GM08714 (cell line): Measurements from ENCODE around the gene SCUBE1.

Source experiments
- H3K4me3 ChIP-seq: fragments of 200-500 bp; sonication (Bioruptor generic); 2 replicates; pipeline ENCODE4 v1.5.1; 2014; ENCODE audit warnings: mild to moderate bottlenecking, low read length, inconsistent platforms
- ZNF274 ChIP-seq: IDR thresholded peaks from 2 replicates; pipeline ENCODE4 v1.6.1; 2012; ENCODE audit warnings: mild to moderate bottlenecking, low read depth, low read length

The SCUBE1 gene

GRCh38 chr22:43150731-43151206 is 192.4 kb downstream of the SCUBE1 start:
- TF ChIP-seq ZNF274 = no peak

GRCh38 chr22:43148581-43148980 is 194.6 kb downstream of the SCUBE1 start:
- TF ChIP-seq ZNF274 = no peak
- H3K4me3 ChIP-seq = no peak overlapping the region

More at GRCh38 chr22:43150731-43151206, 192.4 kb downstream of the SCUBE1 start:
- peak overlapping the region; percentile 55; the same call in 1 of the 2 replicates for H3K4me3 ChIP-seq

GRCh38 chr22:43147821-43148220 is 195.4 kb downstream of the SCUBE1 start:
- H3K4me3 ChIP-seq = peak overlapping the region; percentile 48; the same call in 1 of the 2 replicates
- no peak for TF ChIP-seq ZNF274
